MM.1S (cell line): Measurements from ENCODE around the gene RAD23A.
"Not testable (repeated sequence)": the region's sequence is repeated elsewhere in the genome, so short reads cannot be mapped to it uniquely, and the experiment has no call there.

Experiments used
- DNase-seq: peaks from one replicate; pipeline ENCODE4 v3.0.0-alpha.2; 2015
- H2AFZ ChIP-seq: fragments of 300-600 bp; sonication (generic); 2 replicates; pipeline ENCODE4 v1.6.0; 2016; ENCODE audit warnings: antibody characterized with exemption, low read length
- H3F3A ChIP-seq: fragments of 300-600 bp; sonication (generic); 2 replicates; pipeline ENCODE4 v1.6.1; 2016; ENCODE audit warnings: mild to moderate bottlenecking, antibody characterized with exemption, low read length, moderate library complexity, mixed read lengths; ENCODE audit not compliant: insufficient read depth
- H3K27ac ChIP-seq: fragments of 300-600 bp; sonication (generic); 2 replicates; pipeline ENCODE4 v1.5.1; 2016; ENCODE audit warnings: mild to moderate bottlenecking, low read length
- H3K27me3 ChIP-seq: fragments of 300-600 bp; sonication (generic); replicated peaks from 2 replicates; pipeline ENCODE4 v1.6.0; 2016; ENCODE audit warnings: low read length; ENCODE audit not compliant: insufficient read depth
- H3K36me3 ChIP-seq: fragments of 300-600 bp; sonication (generic); replicated peaks from 2 replicates; pipeline ENCODE4 v1.6.1; 2016; ENCODE audit warnings: mild to moderate bottlenecking, low read length, mixed read lengths; ENCODE audit not compliant: insufficient read depth
- H3K4me1 ChIP-seq: fragments of 300-600 bp; sonication (generic); 2 replicates; pipeline ENCODE4 v1.6.1; 2016; ENCODE audit warnings: low read length, mixed read lengths
- H3K4me2 ChIP-seq: fragments of 300-600 bp; sonication (generic); 2 replicates; pipeline ENCODE4 v1.6.0; 2016; ENCODE audit warnings: low read depth, low read length
- H3K4me3 ChIP-seq: fragments of 300-600 bp; sonication (generic); 2 replicates; pipeline ENCODE4 v1.5.1; 2016; ENCODE audit warnings: low read length, mixed read lengths
- H3K79me2 ChIP-seq: fragments of 300-600 bp; sonication (generic); 2 replicates; pipeline ENCODE4 v1.6.1; 2016; ENCODE audit warnings: mixed run types, low read length, mixed read lengths
- H3K9ac ChIP-seq: fragments of 300-600 bp; sonication (generic); 2 replicates; pipeline ENCODE4 v1.6.1; 2016; ENCODE audit warnings: low read length, mixed read lengths
- H3K9me2 ChIP-seq: fragments of 300-600 bp; sonication (generic); replicated peaks from 2 replicates; pipeline ENCODE4 v1.6.1; 2016; ENCODE audit warnings: mild to moderate bottlenecking, low read length, mixed read lengths; ENCODE audit not compliant: insufficient read depth
- H3K9me3 ChIP-seq: fragments of 300-600 bp; sonication (generic); replicated peaks from 2 replicates; pipeline ENCODE4 v1.6.1; 2016; ENCODE audit warnings: mild to moderate bottlenecking, low read length, mixed read lengths; ENCODE audit not compliant: insufficient read depth
- H4K20me1 ChIP-seq: fragments of 300-600 bp; sonication (generic); 2 replicates; pipeline ENCODE4 v1.6.1; 2016; ENCODE audit warnings: mild to moderate bottlenecking, low read length, moderate library complexity, mixed read lengths; ENCODE audit not compliant: insufficient read depth
- CTCF ChIP-seq: fragments of 300-600 bp; sonication (generic); IDR thresholded peaks from 2 replicates; pipeline ENCODE4 v1.5.1; 2016; ENCODE audit warnings: antibody characterized with exemption, low read length, mixed read lengths
- EZH2 ChIP-seq: fragments of 300-600 bp; sonication (generic); optimal IDR thresholded peaks from 2 replicates; pipeline ENCODE3; 2017; ENCODE audit warnings: low read depth, mild to moderate bottlenecking, antibody characterized with exemption, low read length, mixed read lengths
- EZH2phosphoT487 ChIP-seq: fragments of 300-600 bp; sonication (generic); IDR thresholded peaks from 2 replicates; pipeline ENCODE4 v1.6.1; 2018; ENCODE audit warnings: antibody characterized with exemption, low read length

RAD23A gene

GRCh38 chr19:12953138-12953798, 7.6 kb downstream of the RAD23A start:
- no peak overlapping the region for H3K27ac ChIP-seq
- H2AFZ ChIP-seq: no peak overlapping the region
- H3K27me3 ChIP-seq: no peaks in the 10 kb centered on the region
- H3F3A ChIP-seq: peaks cover 37% of the 10 kb centered on the region
- no peaks in the 10 kb centered on the region for H3K9me2 ChIP-seq
- no peak overlapping the region for H3K4me3 ChIP-seq
- no peak for TF ChIP-seq EZH2phosphoT487
- TF ChIP-seq CTCF: no peak
- no peak for TF ChIP-seq EZH2
- no peak overlapping the region for H3K9ac ChIP-seq
- peaks cover 12% of the 10 kb centered on the region; the same call in 1 of the 2 replicates for H3K36me3 ChIP-seq
- H4K20me1 ChIP-seq: 0 out of 2 replicates have a peak, but pooled peaks cover 6% of the 10 kb centered on the region
- H3K4me1 ChIP-seq: peaks cover 24% of the 10 kb centered on the region
- no peak for DNase-seq
- no peak overlapping the region for H3K4me2 ChIP-seq
- no peaks in the 10 kb centered on the region for H3K9me3 ChIP-seq
- peaks cover 77% of the 10 kb centered on the region for H3K79me2 ChIP-seq

- Histone ChIP-seq H3K4me3 (no peak overlapping the region), H3K4me2 (no peak overlapping the region), H3K9ac (no peak overlapping the region), H3K9me2 (no peaks in the 10 kb centered on the region), H3K4me1 (peaks cover 24% of the 10 kb centered on the region), H3F3A (peaks cover 37% of the 10 kb centered on the region), H3K27ac (peak overlapping the region; percentile 40; the same call in 1 of the 2 replicates), H4K20me1 (0 out of 2 replicates have a peak, but pooled peaks cover 6% of the 10 kb centered on the region), H3K36me3 (peaks cover 6% of the 10 kb centered on the region; the same call in 1 of the 2 replicates), H3K27me3 (no peaks in the 10 kb centered on the region), H3K9me3 (no peaks in the 10 kb centered on the region), H2AFZ (no peak overlapping the region), H3K79me2 (peaks cover 69% of the 10 kb centered on the region)
- TF ChIP-seq CTCF (no peak), EZH2 (no peak), EZH2phosphoT487 (no peak)
- DNase-seq: no peak
Measured at GRCh38 chr19:12953799-12954611, 8.3 kb downstream of the RAD23A start.

GRCh38 chr19:12954612-12954962, 8.9 kb downstream of the RAD23A start:
- H3K4me3 ChIP-seq: no peak overlapping the region
- H3K27ac ChIP-seq: peak overlapping the region; percentile 40; the same call in 1 of the 2 replicates

GRCh38 chr19:12955575-12955974, 9.9 kb downstream of the RAD23A start:
- Histone ChIP-seq H3K4me1 (peaks cover 24% of the 10 kb centered on the region), H3K4me3 (peak overlapping the region; percentile 96; the same call in 1 of the 2 replicates), H3K79me2 (peaks cover 57% of the 10 kb centered on the region), H3F3A (peaks cover 37% of the 10 kb centered on the region), H3K27ac (peak overlapping the region; percentile 64; the same call in 1 of the 2 replicates), H3K9ac (peak overlapping the region; percentile 88; the same call in 1 of the 2 replicates), H3K4me2 (peak overlapping the region; percentile 62)
- not testable (repeated sequence) for H4K20me1 ChIP-seq, H3K9me3 ChIP-seq, H2AFZ ChIP-seq, H3K9me2 ChIP-seq, H3K36me3 ChIP-seq, H3K27me3 ChIP-seq, DNase-seq

More at GRCh38 chr19:12954612-12954962, 8.9 kb downstream of the RAD23A start:
- no peaks in the 10 kb centered on the region for H3K9me3 ChIP-seq
- 0 out of 2 replicates have a peak, but pooled peaks cover 6% of the 10 kb centered on the region for H4K20me1 ChIP-seq
- H2AFZ ChIP-seq: no peak overlapping the region
- H3K9me2 ChIP-seq: no peaks in the 10 kb centered on the region
- TF ChIP-seq EZH2phosphoT487: no peak
- no peak for TF ChIP-seq CTCF
- no peak for TF ChIP-seq EZH2
- peaks cover 37% of the 10 kb centered on the region for H3F3A ChIP-seq
- H3K27me3 ChIP-seq: no peaks in the 10 kb centered on the region
- no peak overlapping the region for H3K4me2 ChIP-seq
- no peak overlapping the region for H3K9ac ChIP-seq
- H3K36me3 ChIP-seq: peaks cover 6% of the 10 kb centered on the region; the same call in 1 of the 2 replicates
- H3K4me1 ChIP-seq: peaks cover 24% of the 10 kb centered on the region
- peaks cover 64% of the 10 kb centered on the region for H3K79me2 ChIP-seq
- DNase-seq: peak; percentile 53
